Endothelial cell of umbilical vein (primary cell): Measurements from ENCODE around the gene LRRC38.

Source experiments
- CTCF ChIP-seq, 2 donors: IDR thresholded peaks; 1 replicate in 1 of 2; 2 replicates in 1 of 2; pipeline ENCODE4 v1.5.1; 2011; ENCODE audit warnings: low read length in 2 of 2, mild to moderate bottlenecking in 2 of 2, moderate library complexity in 2 of 2, control low read depth in 1 of 2, inconsistent platforms in 1 of 2, low read depth in 1 of 2; ENCODE audit not compliant: insufficient read depth in 1 of 2; ENCODE audit errors: extremely low read depth in 1 of 2
- EZH2 ChIP-seq: IDR thresholded peaks from 2 replicates; pipeline ENCODE4 v1.6.1; 2012; ENCODE audit warnings: borderline replicate concordance, low read depth, mild to moderate bottlenecking, moderate library complexity, low read length, inconsistent platforms; ENCODE audit not compliant: severe bottlenecking
- MAX ChIP-seq: IDR thresholded peaks from 2 replicates; pipeline ENCODE4 v1.6.1; 2011; ENCODE audit not compliant: insufficient read depth, insufficient read length
- MYC ChIP-seq: IDR thresholded peaks from one replicate; pipeline ENCODE4 v1.6.1; 2011; ENCODE audit warnings: mild to moderate bottlenecking, low read depth, low read length
- POLR2A ChIP-seq: IDR thresholded peaks from 2 replicates; pipeline ENCODE4 v1.6.1; 2012; ENCODE audit warnings: low read depth, mild to moderate bottlenecking, control low read depth, low read length
- POLR2AphosphoS5 ChIP-seq: IDR thresholded peaks from 2 replicates; pipeline ENCODE4 v1.6.1; 2012; ENCODE audit warnings: low read depth, mild to moderate bottlenecking, control low read depth, low read length, moderate library complexity; ENCODE audit not compliant: insufficient read depth

- no peak for TF ChIP-seq CTCF (IDR thresholded peaks at IDR 0.05; ENCODE audit: extremely low read depth in 1 of 2, insufficient read depth in 1 of 2, low read depth in 1 of 2, low read length in 2 of 2)
- TF ChIP-seq MAX: no peak
- TF ChIP-seq EZH2: no peak
- TF ChIP-seq POLR2AphosphoS5: no peak
- TF ChIP-seq POLR2A: no peak
- TF ChIP-seq MYC: no peak
Observed at GRCh38 chr1:13500806-13501205, 13.0 kb downstream of the LRRC38 start.
